ENCODE results near the gene ZDHHC12.
A peak's percentile ranks its signal among the peaks of the same experiment; 100 is the strongest.
"Not testable (repeated sequence)": the region's sequence is repeated elsewhere in the genome, so short reads cannot be mapped to it uniquely, and the experiment has no call there.

Gene ZDHHC12

DNA sequence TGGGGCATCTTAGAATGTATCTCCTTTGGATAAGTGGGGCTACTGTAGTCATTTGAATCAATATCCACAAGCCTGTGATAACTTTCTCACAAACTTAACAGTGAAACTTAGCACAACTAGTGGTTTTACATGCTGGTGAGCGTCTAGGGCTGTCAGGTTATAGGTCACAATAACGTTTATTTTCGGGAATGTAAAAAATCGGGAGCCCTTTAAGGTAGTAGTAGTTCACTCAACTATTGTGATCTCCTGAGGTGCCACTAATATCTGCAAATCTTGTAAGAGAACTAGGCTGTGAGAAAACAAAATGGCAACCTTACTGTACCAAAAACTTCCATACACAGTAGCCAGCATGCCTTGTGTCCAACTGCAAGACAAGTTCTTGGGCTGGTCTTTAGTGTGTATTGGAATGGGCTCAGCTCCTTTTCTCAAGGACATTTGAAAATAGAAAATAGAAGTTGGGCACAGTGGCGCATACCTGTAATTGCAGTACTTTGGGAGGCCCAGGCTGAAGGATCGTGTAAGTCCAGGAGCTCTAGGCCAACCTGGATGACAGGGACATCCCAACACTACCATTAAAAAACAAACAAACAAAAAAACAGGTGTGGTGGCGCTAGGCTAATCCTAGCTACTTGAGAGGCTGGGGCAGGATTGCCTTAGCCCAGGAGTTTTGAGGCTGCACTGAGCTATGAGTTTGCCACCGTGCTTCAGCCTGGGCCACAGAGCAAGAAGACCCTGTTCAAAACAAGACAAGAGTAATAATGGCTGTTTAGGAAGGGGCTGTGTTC lies 26.8 kb downstream of the ZDHHC12 start:
- no peak for DNase-seq (ENCODE audit: low read depth)
- H3K4me3 ChIP-seq (ENCODE audit: low read depth, low read length) = no peak overlapping the region
- TF ChIP-seq, protein P1, sequence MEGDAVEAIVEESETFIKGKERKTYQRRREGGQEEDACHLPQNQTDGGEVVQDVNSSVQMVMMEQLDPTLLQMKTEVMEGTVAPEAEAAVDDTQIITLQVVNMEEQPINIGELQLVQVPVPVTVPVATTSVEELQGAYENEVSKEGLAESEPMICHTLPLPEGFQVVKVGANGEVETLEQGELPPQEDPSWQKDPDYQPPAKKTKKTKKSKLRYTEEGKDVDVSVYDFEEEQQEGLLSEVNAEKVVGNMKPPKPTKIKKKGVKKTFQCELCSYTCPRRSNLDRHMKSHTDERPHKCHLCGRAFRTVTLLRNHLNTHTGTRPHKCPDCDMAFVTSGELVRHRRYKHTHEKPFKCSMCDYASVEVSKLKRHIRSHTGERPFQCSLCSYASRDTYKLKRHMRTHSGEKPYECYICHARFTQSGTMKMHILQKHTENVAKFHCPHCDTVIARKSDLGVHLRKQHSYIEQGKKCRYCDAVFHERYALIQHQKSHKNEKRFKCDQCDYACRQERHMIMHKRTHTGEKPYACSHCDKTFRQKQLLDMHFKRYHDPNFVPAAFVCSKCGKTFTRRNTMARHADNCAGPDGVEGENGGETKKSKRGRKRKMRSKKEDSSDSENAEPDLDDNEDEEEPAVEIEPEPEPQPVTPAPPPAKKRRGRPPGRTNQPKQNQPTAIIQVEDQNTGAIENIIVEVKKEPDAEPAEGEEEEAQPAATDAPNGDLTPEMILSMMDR (IDR thresholded peaks at IDR 0.05; ENCODE audit: control insufficient read depth, extremely low read depth, insufficient read depth) = no peak

DNA sequence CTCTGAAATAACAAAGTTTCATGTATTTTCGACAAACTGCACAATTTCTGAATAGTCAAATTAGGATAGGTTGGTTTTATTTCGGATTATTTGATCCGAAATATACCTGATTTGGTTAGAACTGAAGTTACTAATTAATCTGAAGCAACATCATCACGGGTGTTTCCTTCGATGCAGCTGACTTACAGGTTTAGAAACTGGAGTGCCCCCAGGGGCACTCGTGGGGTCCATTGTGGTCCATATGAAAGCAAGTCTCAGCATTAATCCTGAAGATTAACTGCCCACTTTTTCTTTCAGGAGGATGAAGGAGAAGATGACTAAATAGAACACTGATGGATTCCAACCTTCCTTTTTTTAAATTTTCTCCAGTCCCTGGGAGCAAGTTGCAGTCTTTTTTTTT lies 29.6 kb downstream of the ZDHHC12 start:
- no peak overlapping the region for H3K4me3 ChIP-seq (ENCODE audit: low read depth, low read length)
- TF ChIP-seq, protein P1 (IDR thresholded peaks at IDR 0.05; ENCODE audit: control insufficient read depth, extremely low read depth, insufficient read depth) = no peak
- no peak for DNase-seq (ENCODE audit: low read depth)

DNA sequence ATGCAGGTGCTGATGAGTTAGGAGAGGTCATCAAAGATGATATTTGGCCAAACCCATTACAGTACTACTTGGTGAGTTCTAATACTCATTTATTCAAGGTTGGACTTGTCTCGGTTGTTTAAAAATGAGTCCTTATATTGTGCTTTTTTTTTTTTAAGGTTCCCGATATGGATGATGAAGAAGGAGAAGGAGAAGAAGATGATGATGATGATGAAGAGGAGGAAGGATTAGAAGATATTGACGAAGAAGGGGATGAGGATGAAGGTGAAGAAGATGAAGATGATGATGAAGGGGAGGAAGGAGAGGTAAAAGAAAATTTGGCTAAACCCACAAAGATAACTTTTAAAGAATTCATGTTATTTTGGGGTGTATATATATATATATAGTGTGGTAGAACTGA lies 30.2 kb downstream of the ZDHHC12 start:
- not testable (repeated sequence) for DNase-seq (ENCODE audit: low read depth); H3K4me3 ChIP-seq (ENCODE audit: low read depth, low read length)

DNA sequence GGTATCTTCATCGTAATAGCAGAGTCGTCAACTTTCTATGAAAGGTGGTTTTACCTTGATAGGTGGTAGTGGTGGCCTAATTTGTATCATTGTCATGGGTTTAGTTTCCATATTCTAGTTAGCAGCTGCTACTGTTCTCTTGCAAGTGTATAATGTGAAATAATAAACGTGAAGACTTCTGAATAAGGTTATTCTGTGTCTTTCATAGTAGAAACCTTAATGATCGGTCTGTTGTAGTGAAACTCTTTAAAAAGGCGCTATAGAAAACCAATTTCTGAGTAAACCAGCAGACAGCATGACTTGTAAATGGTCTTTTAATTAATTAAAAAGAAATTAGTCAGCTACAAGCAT lies 33.3 kb downstream of the ZDHHC12 start:
- peak overlapping the region; percentile 97 for H3K4me3 ChIP-seq (ENCODE audit: low read depth, low read length)
- TF ChIP-seq, protein P1 (IDR thresholded peaks at IDR 0.05; ENCODE audit: control insufficient read depth, extremely low read depth, insufficient read depth) = no peak

DNA sequence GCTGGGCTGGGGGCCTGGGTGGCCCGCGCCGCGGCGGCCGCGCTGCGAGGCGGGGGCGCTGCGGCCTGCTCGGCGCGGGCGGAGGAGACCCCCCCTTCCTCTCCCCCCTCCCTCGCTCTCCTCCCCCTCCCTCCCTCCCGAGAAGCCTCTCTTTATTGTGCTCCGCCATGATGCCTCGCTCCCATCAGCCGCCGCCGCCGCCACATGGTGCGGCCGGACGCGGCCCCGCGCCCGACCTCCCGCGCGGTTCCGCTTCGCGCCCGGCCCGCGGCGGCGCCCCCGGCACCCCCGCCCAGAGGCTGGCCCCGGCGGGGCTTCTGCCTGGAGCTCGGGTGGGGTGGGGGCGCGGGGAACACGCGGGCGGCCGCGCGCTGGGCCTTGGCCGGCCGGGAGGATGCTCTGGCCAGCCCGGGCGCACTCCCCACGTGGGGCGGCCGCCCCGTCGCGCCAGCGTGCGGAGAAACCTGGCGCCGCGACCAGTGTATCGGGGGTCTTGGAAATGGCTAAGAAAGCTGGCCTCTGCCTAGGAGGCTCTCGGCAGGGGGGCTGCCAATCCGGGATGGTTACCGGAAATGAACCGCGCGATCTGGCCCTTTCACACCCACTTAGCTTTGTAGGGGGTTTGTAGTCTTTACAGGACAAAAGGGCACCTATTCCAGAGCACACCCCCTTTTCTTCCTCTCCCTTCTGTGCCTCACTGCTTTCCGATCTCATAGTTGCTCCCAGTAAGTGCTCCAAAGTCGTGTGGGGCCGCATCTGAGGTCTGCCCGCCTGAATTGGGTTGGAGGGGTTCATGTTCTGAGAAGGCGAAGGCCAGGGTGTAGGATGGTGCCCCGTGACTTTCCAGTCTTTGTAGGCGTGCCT lies 33.9 kb downstream of the ZDHHC12 start:
- peak overlapping the region; percentile 97 for H3K4me3 ChIP-seq (ENCODE audit: low read depth, low read length)
- DNase-seq (ENCODE audit: low read depth) = no peak
- TF ChIP-seq, protein P1 (IDR thresholded peaks at IDR 0.05; ENCODE audit: control insufficient read depth, extremely low read depth, insufficient read depth) = no peak

More for the DNA sequence above, 33.3 kb downstream of the ZDHHC12 start:
- no peak for DNase-seq (ENCODE audit: low read depth)

DNA sequence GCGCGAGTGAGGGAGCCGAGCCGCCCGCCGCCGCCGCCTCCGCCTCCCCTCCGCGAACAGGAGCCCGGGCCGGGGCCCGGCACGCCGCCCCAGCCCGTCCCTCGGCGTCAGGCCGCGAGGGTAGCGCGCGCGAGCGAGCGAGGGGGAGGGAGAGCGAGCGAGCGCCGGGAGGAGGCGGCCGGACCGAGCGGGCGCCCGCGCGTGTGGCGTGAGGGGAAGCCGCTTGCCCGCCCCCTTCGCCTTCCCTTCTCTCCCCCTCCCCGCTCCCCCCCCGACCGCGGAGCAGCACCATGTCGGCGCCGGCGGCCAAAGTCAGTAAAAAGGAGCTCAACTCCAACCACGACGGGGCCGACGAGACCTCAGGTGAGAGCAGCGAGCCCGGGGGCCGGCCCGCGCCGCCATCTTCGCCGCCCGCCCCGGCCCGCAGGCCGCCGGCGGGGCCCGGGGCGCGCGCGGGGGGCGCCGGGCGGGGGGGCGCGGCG lies 34.6 kb downstream of the ZDHHC12 start:
- TF ChIP-seq, protein P1 (IDR thresholded peaks at IDR 0.05; ENCODE audit: control insufficient read depth, extremely low read depth, insufficient read depth) = no peak
- H3K4me3 ChIP-seq (ENCODE audit: low read depth, low read length) = peak overlapping the region; percentile 54
- DNase-seq (ENCODE audit: low read depth) = no peak
